GM12878 (cell line): Measurements from ENCODE around the gene GOLGA8H. TPM values are rescaled to one million over a fixed set of nuclear protein-coding genes. Genes with fewer than 3 reads are reported as not detected.

Experiments
- ATF2 ChIP-seq: IDR thresholded peaks from 2 replicates; pipeline ENCODE4 v1.6.1; 2012; ENCODE audit warnings: low read length, inconsistent platforms
- BCL11A ChIP-seq: IDR thresholded peaks from 2 replicates; pipeline ENCODE4 v1.6.1; 2011; ENCODE audit warnings: low read depth, low read length
- CREM ChIP-seq: IDR thresholded peaks from 2 replicates; pipeline ENCODE4 v1.6.1; 2014; ENCODE audit warnings: antibody characterized with exemption, low read depth
- DPF2 ChIP-seq: fragments of 450-650 bp; IDR thresholded peaks from 2 replicates; pipeline ENCODE4 v1.6.1; 2017; ENCODE audit warnings: mild to moderate bottlenecking
- ESRRA ChIP-seq: IDR thresholded peaks from 2 replicates; pipeline ENCODE4 v1.6.1; 2012; ENCODE audit warnings: mild to moderate bottlenecking, low read length, improper control_type of control experiment
- FOXM1 ChIP-seq: IDR thresholded peaks from 2 replicates; pipeline ENCODE4 v1.6.1; 2012; ENCODE audit warnings: low read depth, mild to moderate bottlenecking, inconsistent platforms, low read length, moderate library complexity
- HDGF ChIP-seq: fragments of 450-650 bp; IDR thresholded peaks from 2 replicates; pipeline ENCODE4 v1.6.1; 2016; ENCODE audit warnings: antibody characterized with exemption
- IKZF1 ChIP-seq: fragments of 450-650 bp; conservative IDR thresholded peaks from 2 replicates; pipeline ENCODE4 v1.6.1; 2017; ENCODE audit warnings: antibody characterized with exemption, mild to moderate bottlenecking
- IRF4 ChIP-seq: IDR thresholded peaks from 2 replicates; pipeline ENCODE4 v1.6.1; 2011; ENCODE audit warnings: low read depth, low read length
- MTA2 ChIP-seq: fragments of 450-650 bp; IDR thresholded peaks from 2 replicates; pipeline ENCODE4 v1.6.1; 2016; ENCODE audit warnings: low read depth, mild to moderate bottlenecking, moderate library complexity
- NFIC ChIP-seq: IDR thresholded peaks from 2 replicates; pipeline ENCODE4 v1.6.1; 2012; ENCODE audit warnings: low read depth, mild to moderate bottlenecking, inconsistent platforms, low read length, moderate library complexity
- RB1 ChIP-seq: fragments of 450-650 bp; formaldehyde crosslinking; IDR thresholded peaks from 2 replicates; pipeline ENCODE4 v1.6.1; 2017; ENCODE audit warnings: mild to moderate bottlenecking, borderline replicate concordance
- RELB ChIP-seq: fragments of 450-650 bp; IDR thresholded peaks from 2 replicates; pipeline ENCODE4 v1.6.1; 2017; ENCODE audit warnings: low read depth, mild to moderate bottlenecking, moderate library complexity
- SIN3A ChIP-seq: IDR thresholded peaks from 2 replicates; pipeline ENCODE4 v1.6.1; 2012; ENCODE audit warnings: low read depth, low read length, improper control_type of control experiment
- SKIL ChIP-seq: fragments of 450-650 bp; IDR thresholded peaks from 2 replicates; pipeline ENCODE4 v1.6.1; 2017; ENCODE audit warnings: mild to moderate bottlenecking, low read depth, inconsistent platforms; ENCODE audit not compliant: poor library complexity, severe bottlenecking
- ZBTB33 ChIP-seq: fragments of 450-650 bp; IDR thresholded peaks from 2 replicates; pipeline ENCODE4 v1.6.1; 2017; ENCODE audit warnings: mild to moderate bottlenecking
- ZNF687 ChIP-seq: fragments of 450-650 bp; IDR thresholded peaks from 2 replicates; pipeline ENCODE4 v1.6.1; 2017; ENCODE audit warnings: mild to moderate bottlenecking, moderate library complexity
- polyA plus RNA-seq, 11 experiments: library from polyadenylated mRNA; depleted of rRNA in 4 of 11; unstranded in 6 of 11; stranded (reverse) in 5 of 11; fragments of >200 nt; fragmentation: Nextera tagmentation in 4 of 11; fragmentation: Illumina TruSeq in 1 of 11; extraction: Ambion mirVana in 4 of 11; extraction: Trizol in 1 of 11; gene quantifications; 1 replicate in 1 of 11; 2 replicates in 10 of 11; pipeline versions ENCODE4 v1.2.1 to v1.2.3, GENCODE V29; 2011 to 2016; ENCODE audit warnings: inconsistent platforms in 2 of 11, missing spikeins in 2 of 11, low read depth in 1 of 11
- total RNA-seq, 4 experiments: library from RNA; depleted of rRNA in 3 of 4; stranded (reverse); fragments of >200 nt in 3 of 4; fragmentation: Illumina TruSeq in 1 of 4; extraction: Trizol in 1 of 4; gene quantifications; 2 replicates each; pipeline versions ENCODE4 v1.2.1 to v1.2.3, GENCODE V29; 2013 to 2021

GOLGA8H gene
- total and polyA plus RNA-seq, 10 of the 15 experiments (the other 5 are each of a cell fraction or from before 2014, with no cell fraction given): 0.18 to 0.56 (median 0.39) TPM; not detected in 4

- TF ChIP-seq ZBTB33 (no peak), DPF2 (peak; percentile 58; the same call in 1 of the 2 replicates), FOXM1 (0 out of 2 replicates have a peak, but pooled peaks have one; percentile 47), IRF4 (peak; percentile 80; the same call in 1 of the 2 replicates), RELB (peak; percentile 46; the same call in 1 of the 2 replicates), SIN3A (no peak), NFIC (peak; percentile 79), BCL11A (peak; percentile 33; the same call in 1 of the 2 replicates), HDGF (peak; percentile 73; the same call in 1 of the 2 replicates), ZNF687 (no peak), ATF2 (peak; percentile 55), IKZF1 (peak; percentile 66), MTA2 (peak; percentile 64), ESRRA (no peak), CREM (peak; percentile 30; the same call in 1 of the 2 replicates), SKIL (no peak), RB1 (no peak)
Observed at GRCh38 chr15:30650012-30650929, 46.4 kb downstream of the GOLGA8H start (continued).
